Type B pancreatic cell (in vitro differentiated cells): ENCODE results near the gene MEF2C. TPM values are rescaled to one million over a fixed set of nuclear protein-coding genes. Genes with fewer than 3 reads are reported as not detected.

ENCODE experiments used
- DNase-seq: peaks from one replicate; pipeline ENCODE4 v3.0.0; 2021; ENCODE audit warnings: mixed read lengths; ENCODE audit not compliant: unreplicated experiment; ENCODE audit errors: extremely low spot score
- H3K27ac Mint-ChIP-seq: 2 replicates; pipeline ENCODE4 v1.8.0; 2021; ENCODE audit warnings: mild to moderate bottlenecking, mixed read lengths
- H3K27me3 Mint-ChIP-seq: 2 replicates; pipeline ENCODE4 v1.8.0; 2021; ENCODE audit warnings: mixed read lengths
- H3K36me3 Mint-ChIP-seq: 2 replicates; pipeline ENCODE4 v1.8.0; 2021; ENCODE audit warnings: mixed read lengths
- H3K4me1 Mint-ChIP-seq: one replicate; pipeline ENCODE4 v1.8.0; 2021; ENCODE audit warnings: mixed read lengths; ENCODE audit not compliant: unreplicated experiment
- H3K4me3 Mint-ChIP-seq: 2 replicates; pipeline ENCODE4 v1.8.0; 2021; ENCODE audit warnings: mild to moderate bottlenecking, mixed read lengths
- H3K9me3 Mint-ChIP-seq: 2 replicates; pipeline ENCODE4 v1.8.0; 2021; ENCODE audit warnings: mixed read lengths
- total RNA-seq: library from RNA; stranded (reverse); gene quantifications from 2 replicates; pipeline ENCODE4 v1.2.1, GENCODE V29; 2021; ENCODE audit warnings: low replicate concordance
- TF ChIP-seq, protein P1 (sequence below): fragments of 200-600 bp; sonication (generic); conservative IDR thresholded peaks from 2 replicates; pipeline ENCODE4 v1.5.0; 2021; ENCODE audit warnings: antibody characterized with exemption, mild to moderate bottlenecking

Gene MEF2C
- total RNA-seq, 1 donor from 2014 or later, result 12.0 TPM

DNA sequence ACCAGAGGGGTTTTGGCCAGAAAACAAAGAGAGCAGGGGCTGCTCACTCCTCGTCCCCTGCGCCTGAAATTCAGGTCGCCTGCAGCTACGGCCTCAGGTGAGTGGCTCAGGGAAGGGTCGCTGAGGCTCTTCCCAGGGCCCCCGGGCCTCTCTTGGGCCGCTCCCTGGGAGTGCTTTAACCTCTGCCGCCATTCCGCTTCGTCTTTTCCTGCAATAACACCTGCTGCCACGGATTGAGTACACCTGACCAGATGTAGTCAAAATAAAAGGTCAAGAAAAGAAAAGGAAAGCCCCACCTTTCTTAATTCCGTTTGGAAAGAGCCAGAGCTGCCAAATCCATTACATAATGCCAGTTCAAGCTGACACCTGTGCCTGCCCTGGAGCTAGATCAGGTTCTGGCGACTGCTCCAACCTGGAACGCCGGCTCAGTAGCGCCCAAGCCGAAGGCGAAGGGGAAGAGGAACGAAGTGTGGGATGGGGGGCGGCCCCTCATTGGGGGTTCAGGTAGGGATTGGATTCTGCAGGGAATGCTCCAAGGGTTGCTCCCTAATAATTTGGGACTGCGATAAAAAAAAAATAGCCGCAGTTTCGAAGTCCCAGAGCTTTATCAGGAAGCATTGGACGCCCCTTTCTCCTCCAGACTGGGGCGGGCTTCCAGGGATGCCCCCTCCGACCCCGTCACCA lies 193.9 kb downstream of the MEF2C start:
- Mint-ChIP-seq H3K27ac (no peak overlapping the region), H3K4me3 (peak overlapping the region; percentile 45), H3K36me3 (no peaks in the 10 kb centered on the region), H3K4me1 (peaks cover 11% of the 10 kb centered on the region), H3K9me3 (no peaks in the 10 kb centered on the region), H3K27me3 (peaks cover 100% of the 10 kb centered on the region)
- no peak for DNase-seq
- TF ChIP-seq, protein P1, sequence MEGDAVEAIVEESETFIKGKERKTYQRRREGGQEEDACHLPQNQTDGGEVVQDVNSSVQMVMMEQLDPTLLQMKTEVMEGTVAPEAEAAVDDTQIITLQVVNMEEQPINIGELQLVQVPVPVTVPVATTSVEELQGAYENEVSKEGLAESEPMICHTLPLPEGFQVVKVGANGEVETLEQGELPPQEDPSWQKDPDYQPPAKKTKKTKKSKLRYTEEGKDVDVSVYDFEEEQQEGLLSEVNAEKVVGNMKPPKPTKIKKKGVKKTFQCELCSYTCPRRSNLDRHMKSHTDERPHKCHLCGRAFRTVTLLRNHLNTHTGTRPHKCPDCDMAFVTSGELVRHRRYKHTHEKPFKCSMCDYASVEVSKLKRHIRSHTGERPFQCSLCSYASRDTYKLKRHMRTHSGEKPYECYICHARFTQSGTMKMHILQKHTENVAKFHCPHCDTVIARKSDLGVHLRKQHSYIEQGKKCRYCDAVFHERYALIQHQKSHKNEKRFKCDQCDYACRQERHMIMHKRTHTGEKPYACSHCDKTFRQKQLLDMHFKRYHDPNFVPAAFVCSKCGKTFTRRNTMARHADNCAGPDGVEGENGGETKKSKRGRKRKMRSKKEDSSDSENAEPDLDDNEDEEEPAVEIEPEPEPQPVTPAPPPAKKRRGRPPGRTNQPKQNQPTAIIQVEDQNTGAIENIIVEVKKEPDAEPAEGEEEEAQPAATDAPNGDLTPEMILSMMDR, result no peak

DNA sequence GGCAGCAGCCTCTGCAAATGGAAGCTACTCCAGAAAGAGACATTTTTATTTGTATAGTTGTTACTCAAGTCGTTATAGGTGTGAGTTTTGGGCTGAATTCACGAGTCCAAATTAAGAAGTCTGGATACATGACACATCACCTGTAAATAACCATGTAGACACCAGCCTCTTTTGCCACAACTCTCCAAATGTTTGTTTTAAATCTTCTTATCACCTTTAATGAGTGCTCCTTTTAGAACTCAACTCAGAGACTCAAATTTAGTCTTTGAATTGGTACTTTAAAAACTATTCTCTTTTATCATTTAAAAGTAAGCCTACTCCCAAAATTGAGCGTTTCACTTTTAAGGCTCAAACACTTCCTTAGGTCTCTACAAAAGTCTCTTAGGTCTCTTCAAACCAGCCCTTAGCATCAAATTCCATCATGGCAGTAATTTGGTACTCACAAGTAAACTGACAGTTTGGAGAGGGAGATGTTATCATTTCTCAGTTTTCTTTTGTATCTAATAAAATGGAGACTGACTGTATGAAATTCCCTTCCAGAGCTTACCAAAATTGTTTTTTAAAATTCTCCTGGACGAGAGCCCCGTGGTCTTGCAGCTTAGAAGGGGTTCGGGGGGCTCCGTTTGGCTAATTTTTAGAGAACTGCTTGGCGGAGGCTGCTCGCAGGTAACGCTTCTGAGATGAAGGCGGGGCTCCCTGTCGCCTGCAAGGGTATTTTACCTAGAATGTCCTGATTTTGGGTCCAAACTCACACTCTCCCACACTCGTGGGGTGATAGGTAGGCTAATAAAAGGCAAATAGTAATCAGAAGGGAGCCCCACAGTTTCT lies 194.6 kb downstream of the MEF2C start:
- TF ChIP-seq, protein P1, result no peak
- peaks cover 100% of the 10 kb centered on the region for H3K27me3 Mint-ChIP-seq
- H3K27ac Mint-ChIP-seq, result no peak overlapping the region
- H3K4me3 Mint-ChIP-seq, result no peak overlapping the region
- H3K36me3 Mint-ChIP-seq, result no peaks in the 10 kb centered on the region
- H3K9me3 Mint-ChIP-seq, result no peaks in the 10 kb centered on the region
- H3K4me1 Mint-ChIP-seq, result peaks cover 11% of the 10 kb centered on the region
- DNase-seq, result no peak

DNA sequence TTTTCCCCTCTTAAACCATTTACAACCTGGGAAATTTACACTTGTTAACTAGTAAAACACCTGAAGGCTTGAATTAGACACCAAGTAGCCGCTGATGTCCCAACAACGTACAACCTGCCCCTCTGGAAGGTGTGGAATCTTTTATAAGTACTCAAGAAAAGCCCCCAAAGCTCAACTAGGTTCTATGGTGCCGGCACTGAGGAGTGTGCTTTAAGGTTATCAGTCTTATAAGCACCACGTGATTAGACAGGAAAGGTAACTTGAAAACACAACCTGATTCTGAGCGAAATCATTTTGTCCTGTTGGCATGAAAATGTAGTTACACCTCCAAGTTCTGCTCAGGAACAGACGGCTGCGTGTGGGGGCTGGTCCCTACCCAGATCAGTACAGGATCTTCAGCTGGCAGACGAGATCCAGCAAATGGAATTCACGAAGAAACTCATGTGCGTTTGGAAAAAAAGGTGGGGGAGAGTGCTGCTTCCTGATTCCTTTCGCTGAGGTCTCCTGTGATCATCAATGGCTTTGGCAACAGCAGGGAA lies 195.5 kb downstream of the MEF2C start:
- no peaks in the 10 kb centered on the region for H3K9me3 Mint-ChIP-seq
- peaks cover 100% of the 10 kb centered on the region for H3K27me3 Mint-ChIP-seq
- TF ChIP-seq, protein P1, result no peak
- H3K27ac Mint-ChIP-seq, result no peak overlapping the region
- DNase-seq, result no peak
- no peak overlapping the region for H3K4me3 Mint-ChIP-seq
- no peaks in the 10 kb centered on the region for H3K36me3 Mint-ChIP-seq
- H3K4me1 Mint-ChIP-seq, result peaks cover 11% of the 10 kb centered on the region

DNA sequence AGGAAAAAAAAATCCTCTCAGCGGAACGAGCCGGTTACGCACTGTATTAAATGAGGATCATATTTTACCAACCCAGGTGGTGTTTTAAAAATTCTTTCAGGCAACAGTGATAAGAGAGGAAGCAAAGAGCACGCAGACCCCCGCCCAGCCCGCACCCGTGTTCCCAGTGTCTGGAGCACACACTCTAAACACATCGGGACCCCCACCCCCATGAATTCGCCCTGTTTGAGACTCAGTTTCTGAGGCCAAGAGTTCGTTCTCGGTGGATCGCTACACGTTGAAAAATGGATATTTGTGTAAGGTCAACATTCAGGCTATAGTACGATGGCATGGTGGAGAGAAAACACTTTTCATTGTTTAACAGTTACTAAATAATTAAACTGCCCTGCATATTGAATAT lies 196.3 kb downstream of the MEF2C start:
- no peaks in the 10 kb centered on the region for H3K9me3 Mint-ChIP-seq
- peaks cover 100% of the 10 kb centered on the region for H3K27me3 Mint-ChIP-seq
- no peaks in the 10 kb centered on the region for H3K36me3 Mint-ChIP-seq
- peaks cover 11% of the 10 kb centered on the region for H3K4me1 Mint-ChIP-seq
- TF ChIP-seq, protein P1, result no peak
- H3K27ac Mint-ChIP-seq, result no peak overlapping the region
- H3K4me3 Mint-ChIP-seq, result no peak overlapping the region
- no peak for DNase-seq

DNA sequence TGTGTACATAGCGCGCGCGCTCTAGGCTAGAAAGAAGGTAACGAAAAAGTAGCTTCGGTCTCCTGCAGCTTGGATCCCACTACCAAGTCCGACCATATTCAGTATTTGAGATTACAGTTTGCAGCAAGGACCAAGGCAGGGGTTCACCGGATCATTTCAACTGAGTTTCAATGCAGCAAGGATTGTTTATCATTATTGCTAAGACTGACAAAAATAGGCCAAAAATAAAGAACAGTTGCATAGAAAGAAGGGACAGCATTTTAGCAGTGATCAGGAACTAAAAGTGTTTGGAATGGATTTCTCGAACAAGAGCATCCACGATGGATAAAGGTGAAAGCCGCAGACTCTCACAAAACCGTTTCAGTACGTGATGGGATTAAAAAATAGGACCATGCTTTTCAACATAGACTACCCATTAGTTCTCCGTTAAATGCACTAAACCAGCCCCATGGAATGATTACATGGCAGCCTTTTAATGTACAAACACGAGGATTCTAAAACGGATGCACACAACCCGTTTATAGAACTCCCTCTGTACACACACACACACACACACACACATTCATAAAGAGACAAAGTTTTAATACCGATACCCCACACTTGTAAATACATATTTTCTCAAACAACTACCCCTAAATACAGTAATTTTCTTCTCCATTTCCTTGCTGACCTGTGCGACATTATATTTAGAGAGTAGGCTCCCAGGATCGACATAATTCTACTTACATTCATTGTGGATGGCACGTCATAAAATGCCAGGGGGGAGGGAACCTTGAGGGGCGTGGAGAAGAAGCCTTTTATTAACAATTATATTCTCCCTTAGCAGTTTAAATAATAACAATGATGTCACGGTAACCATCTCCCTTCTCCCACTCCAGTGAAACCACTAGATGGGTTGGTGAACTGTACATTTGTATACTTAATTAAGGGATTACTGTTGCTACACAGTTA lies 197.1 kb downstream of the MEF2C start:
- Mint-ChIP-seq H3K27ac (no peak overlapping the region), H3K36me3 (no peaks in the 10 kb centered on the region), H3K4me1 (peaks cover 5% of the 10 kb centered on the region), H3K27me3 (peaks cover 100% of the 10 kb centered on the region), H3K9me3 (no peaks in the 10 kb centered on the region), H3K4me3 (no peak overlapping the region)
- no peak for DNase-seq
- TF ChIP-seq, protein P1, result no peak
